Psoas muscle (tissue), 8 donors: Measurements from ENCODE around the gene HSD17B1. TPM values are rescaled to one million over a fixed set of nuclear protein-coding genes. Genes with fewer than 3 reads are reported as not detected.

Experiments
- ATAC-seq, 4 donors: fragments of 200-7000 bp; cut with Tn5 transposase; one replicate each; pipeline ENCODE4 v1.9.1; 2020; ENCODE audit warnings: moderate library complexity in 3 of 4, mild to moderate bottlenecking in 2 of 4
- DNase-seq, 2 donors: peaks; one replicate each; pipeline ENCODE4 v3.0.0-alpha.2; 2020
- H3K27ac ChIP-seq: fragments of 200-600 bp; one replicate; pipeline ENCODE4 v1.8.0; 2022
- H3K27me3 ChIP-seq, 3 donors: fragments of 200-600 bp in 1 of 3; one replicate each; pipeline versions ENCODE4 v1.6.1 to v1.8.0; 2013 to 2022; ENCODE audit warnings: low read length in 2 of 3, mild to moderate bottlenecking in 2 of 3, moderate library complexity in 1 of 3; ENCODE audit not compliant: insufficient read depth in 3 of 3
- H3K36me3 ChIP-seq, 2 donors: fragments of 200-600 bp in 1 of 2; one replicate each; pipeline versions ENCODE4 v1.6.1 to v1.8.0; 2013 to 2022; ENCODE audit warnings: low read depth in 1 of 2, mild to moderate bottlenecking in 1 of 2, moderate library complexity in 1 of 2; ENCODE audit not compliant: insufficient read depth in 1 of 2
- H3K4me1 ChIP-seq: fragments of 200-600 bp; one replicate; pipeline ENCODE4 v1.8.0; 2022
- H3K4me3 ChIP-seq: fragments of 200-600 bp; one replicate; pipeline ENCODE4 v1.8.0; 2022; ENCODE audit warnings: mild to moderate bottlenecking
- H3K9me3 ChIP-seq: fragments of 200-600 bp; one replicate; pipeline ENCODE4 v1.8.0; 2022
- CTCF ChIP-seq: fragments of 200-600 bp; IDR thresholded peaks from one replicate; pipeline ENCODE4 v1.8.0; 2022; ENCODE audit warnings: antibody characterized with exemption
- WGBS, 3 donors: extraction: QIAGEN DNeasy Blood & Tissue Kit; methylation state at CpG; one replicate each; pipeline versions ENCODE4 v1.1.6 to v1.1.7; 2013; 5-methylcytosine and 5-hydroxymethylcytosine counted together
- intact Hi-C, 2 donors: fragments of 100-400 bp; cut with DNase I; formaldehyde crosslinking; loops; one replicate each; pipeline versions ENCODE4 v1.11.0 to v1.14.2; 2022
- polyA plus RNA-seq, 3 donors: library from polyadenylated mRNA; stranded (reverse); fragments of 200-250 nt; gene quantifications; one replicate each; pipeline ENCODE4 v1.2.3, GENCODE V29; 2013
- total RNA-seq, 4 donors: library from RNA; stranded (reverse); fragmentation: NEBNext Ultra II Directional in 2 of 4; extraction: Animal tissue kit (Norgen Biotek cat#: 25700) in 2 of 4; gene quantifications; one replicate each; pipeline versions ENCODE4 v1.2.1 to v1.2.4, GENCODE V29; 2021 to 2023
- donor health status: healthy with polysubstance abuse.
- donor health status: DM: no; HTN: no; CAD: no; lungs with moderate emphysema.
- donor health status: Bipolar disorder and iron deficiency.
- donor health status: healthy.
- donor health status: DM: yes; HTN: yes; CAD: no.
- donor health status: DM: no; HTN: no; CAD: no.
- donor health status: DM: no; HTN: no; CAD: no.
- donor health status: DM: yes; HTN: yes; CAD: no.

HSD17B1 gene
- total and polyA plus RNA-seq, 7 donors, result 0.54 to 2.1 (median 1.2) TPM

GRCh38 chr17:42579794-42580551, 27.2 kb downstream of the HSD17B1 start:
- H3K36me3 ChIP-seq, result peaks cover 6 to 63% of the 10 kb centered on the region in 2 donors
- H3K27ac ChIP-seq, result no peak overlapping the region
- peaks cover 11% of the 10 kb centered on the region for H3K4me1 ChIP-seq
- no peaks in the 10 kb centered on the region for H3K9me3 ChIP-seq
- ATAC-seq (no peak), DNase-seq (no peak)
- no peak overlapping the region for H3K4me3 ChIP-seq
- H3K27me3 ChIP-seq, result no peaks in the 10 kb centered on the region
- no peak for TF ChIP-seq CTCF
- WGBS, 3 donors, result 44 to 49% (median 46%) methylated on average over 2 of the region's 2 CpGs
- intact Hi-C loops, result loop anchor here (5.0 kb wide), 2 partner anchors 97 to 182 kb away; partner anchors contain the start of genes RAMP2 (in 2 of the 2) and PLEKHH3 (in 1 of the 2)

GRCh38 chr17:42581744-42582270, 29.1 kb downstream of the HSD17B1 start:
- Histone ChIP-seq H3K27ac (no peak overlapping the region), H3K27me3 (no peaks in the 10 kb centered on the region), H3K36me3 (peaks cover 14 to 76% of the 10 kb centered on the region in 2 donors), H3K4me1 (peaks cover 11% of the 10 kb centered on the region), H3K4me3 (no peak overlapping the region), H3K9me3 (no peaks in the 10 kb centered on the region)
- no peak for TF ChIP-seq CTCF
- 80 to 83% (median 81%) methylated on average over 10 of the region's 10 CpGs for WGBS, 3 donors
- ATAC-seq (no peak), DNase-seq (no peak)
- intact Hi-C loops, result loop anchor here in 1 of 2 donors (5.0 kb wide), 1 partner anchor 180 kb away; the partner anchor contains the start of gene RAMP2

GRCh38 chr17:42584880-42585279, 32.2 kb downstream of the HSD17B1 start:
- intact Hi-C loops, result loop anchor here in 1 of 2 donors (5.0 kb wide), 1 partner anchor 177 kb away; the partner anchor contains the start of gene RAMP2
- H3K36me3 ChIP-seq, result peaks cover 18 to 100% of the 10 kb centered on the region in 2 donors
- no peaks in the 10 kb centered on the region for H3K4me1 ChIP-seq
- H3K4me3 ChIP-seq, result no peak overlapping the region
- peak overlapping the region; percentile 27 for H3K27ac ChIP-seq
- no peaks in the 10 kb centered on the region for H3K27me3 ChIP-seq
- no peaks in the 10 kb centered on the region for H3K9me3 ChIP-seq
- TF ChIP-seq CTCF, result no peak
- 75 to 82% (median 77%) methylated on average over 9 of the region's 9 CpGs for WGBS, 3 donors
- no peak for DNase-seq
- no peak for ATAC-seq

- WGBS, 3 donors, result 31 to 68% (median 40%) methylated on average over 1 of the region's 1 CpG
- H3K36me3 ChIP-seq, result peaks cover 20 to 100% of the 10 kb centered on the region in 2 donors
- H3K4me3 ChIP-seq, result no peak overlapping the region
- peak overlapping the region; percentile 27 for H3K27ac ChIP-seq
- ATAC-seq (peak in 1 of 4 donors; percentile 28), DNase-seq (no peak)
- TF ChIP-seq CTCF, result no peak
- intact Hi-C loops, result no loop called here
- H3K4me1 ChIP-seq, result no peaks in the 10 kb centered on the region
- no peaks in the 10 kb centered on the region for H3K27me3 ChIP-seq
- no peaks in the 10 kb centered on the region for H3K9me3 ChIP-seq
Observed at GRCh38 chr17:42585353-42585752, 32.6 kb downstream of the HSD17B1 start.
